RPMI7951 (cell line): ENCODE data around the gene MINDY4. TPM values are rescaled to one million over a fixed set of nuclear protein-coding genes. Genes with fewer than 3 reads are reported as not detected.
A peak's percentile ranks its signal among the peaks of the same experiment; 100 is the strongest.
"Not testable (repeated sequence)": the region's sequence is repeated elsewhere in the genome, so short reads cannot be mapped to it uniquely, and the experiment has no call there.

ENCODE experiments used
- DNase-seq: peaks from one replicate; pipeline ENCODE4 v3.0.0-alpha.2; 2012; ENCODE audit warnings: low read depth
- total RNA-seq: library from RNA; depleted of rRNA; stranded (reverse); fragments of >200 nt; shearing (Covaris generic); gene quantifications from 2 replicates; pipeline ENCODE4 v1.2.3, GENCODE V29; 2014

The MINDY4 gene
- total RNA-seq, 1 experiment from 2014 or later, result 27.0 TPM

GRCh38 chr7:30834017-30834674, 62.9 kb downstream of the MINDY4 start:
- DNase-seq, result not testable (repeated sequence)

GRCh38 chr7:30835396-30835915, 64.2 kb downstream of the MINDY4 start:
- no peak for DNase-seq

GRCh38 chr7:30836991-30837390, 65.8 kb downstream of the MINDY4 start:
- DNase-seq, result no peak

- DNase-seq, result no peak
Observed at GRCh38 chr7:30837581-30837980, 66.4 kb downstream of the MINDY4 start.

GRCh38 chr7:30838008-30838407, 66.8 kb downstream of the MINDY4 start:
- DNase-seq, result no peak

GRCh38 chr7:30840141-30841024, 69.2 kb downstream of the MINDY4 start:
- no peak for DNase-seq

- DNase-seq, result no peak
Observed at GRCh38 chr7:30841025-30841735, 70.0 kb downstream of the MINDY4 start.

- no peak for DNase-seq
Observed at GRCh38 chr7:30841801-30842541, 70.8 kb downstream of the MINDY4 start.

- peak; percentile 37 for DNase-seq
Observed at GRCh38 chr7:30842542-30843451, 71.6 kb downstream of the MINDY4 start.

GRCh38 chr7:30843741-30844482, 72.7 kb downstream of the MINDY4 start:
- no peak for DNase-seq

- no peak for DNase-seq
Observed at GRCh38 chr7:30844483-30844874, 73.3 kb downstream of the MINDY4 start.

- no peak for DNase-seq
Observed at GRCh38 chr7:30844916-30845315, 73.7 kb downstream of the MINDY4 start.

GRCh38 chr7:30845426-30846135, 74.4 kb downstream of the MINDY4 start:
- peak; percentile 78 for DNase-seq

GRCh38 chr7:30846378-30846777, 75.2 kb downstream of the MINDY4 start:
- DNase-seq, result no peak

- no peak for DNase-seq
Observed at GRCh38 chr7:30848121-30848855, 77.1 kb downstream of the MINDY4 start.

- no peak for DNase-seq
Observed at GRCh38 chr7:30849565-30849964, 78.3 kb downstream of the MINDY4 start.

GRCh38 chr7:30850426-30850825, 79.2 kb downstream of the MINDY4 start:
- DNase-seq, result no peak

- peak; percentile 65 for DNase-seq
Observed at GRCh38 chr7:30851651-30852307, 80.6 kb downstream of the MINDY4 start.
